Thyroid gland (tissue), 4 donors: ENCODE data around the gene MNX1.

Source experiments
- CTCF ChIP-seq, 6 experiments: fragments of 200-600 bp in 3 of 6; fragments of 450-650 bp in 3 of 6; sonication (generic) in 3 of 6; IDR thresholded peaks; one replicate each; pipeline ENCODE4 v1.5.1; 2016 to 2019; ENCODE audit warnings: antibody characterized with exemption in 6 of 6, mild to moderate bottlenecking in 2 of 6, inconsistent platforms in 1 of 6, moderate library complexity in 1 of 6
- POLR2A ChIP-seq, 2 donors: fragments of 450-650 bp; IDR thresholded peaks; one replicate each; pipeline ENCODE4 v1.6.1; 2017; ENCODE audit warnings: antibody characterized with exemption in 2 of 2, mild to moderate bottlenecking in 2 of 2, moderate library complexity in 1 of 2

- TF ChIP-seq CTCF (IDR thresholded peaks at IDR 0.05) (no peak), POLR2A (IDR thresholded peaks at IDR 0.05) (no peak)
Measured at GRCh38 chr7:157002819-157003421, 7.5 kb downstream of the MNX1 start.
